SK-N-SH (cell line): ENCODE measurements around the gene EWSR1.

Experiments used
- EP300 ChIP-seq, 2 experiments: IDR thresholded peaks; 2 replicates each; pipeline versions ENCODE4 v1.4.0 to v1.6.1; 2012; ENCODE audit warnings: borderline replicate concordance in 1 of 2, low read depth in 1 of 2, low read length in 1 of 2
- FOXJ3 ChIP-seq: sonication (generic); formaldehyde crosslinking; IDR thresholded peaks from 2 replicates; pipeline ENCODE4 v1.5.1; 2020; ENCODE audit warnings: mild to moderate bottlenecking, missing genetic modification reagents
- GABPA ChIP-seq: IDR thresholded peaks from 2 replicates; pipeline ENCODE4 v1.4.0; 2012; ENCODE audit warnings: low read depth, mild to moderate bottlenecking
- GATA2 ChIP-seq: sonication (generic); formaldehyde crosslinking; IDR thresholded peaks from 2 replicates; pipeline ENCODE4 v1.5.0; 2020; ENCODE audit warnings: mild to moderate bottlenecking, missing genetic modification reagents
- MAX ChIP-seq: IDR thresholded peaks from 2 replicates; pipeline ENCODE4 v1.4.0; 2012; ENCODE audit warnings: low read depth
- MXI1 ChIP-seq: IDR thresholded peaks from 2 replicates; pipeline ENCODE4 v1.6.1; 2012; ENCODE audit warnings: mild to moderate bottlenecking, low read depth, low read length, improper control_type of control experiment
- POLR2AphosphoS5 ChIP-seq: IDR thresholded peaks from 2 replicates; pipeline ENCODE4 v1.6.1; 2012; ENCODE audit warnings: low read depth, low read length
- RCOR1 ChIP-seq: fragments of 150-350 bp; IDR thresholded peaks from 2 replicates; pipeline ENCODE4 v1.6.1; 2017; ENCODE audit warnings: antibody characterized with exemption, low read length
- RXRA ChIP-seq: IDR thresholded peaks from 2 replicates; pipeline ENCODE4 v1.4.0; 2012; ENCODE audit warnings: low read depth, mild to moderate bottlenecking, borderline replicate concordance
- SIN3A ChIP-seq: IDR thresholded peaks from 2 replicates; pipeline ENCODE4 v1.6.1; 2012; ENCODE audit warnings: low read depth, mild to moderate bottlenecking, low read length, moderate library complexity, borderline replicate concordance
- TCF12 ChIP-seq: IDR thresholded peaks from 2 replicates; pipeline ENCODE4 v1.4.0; 2012
- TF ChIP-seq, protein P1 (sequence below): IDR thresholded peaks from 2 replicates; pipeline ENCODE4 v1.4.0; 2012; ENCODE audit warnings: low read depth, borderline replicate concordance
- TF ChIP-seq, protein P2 (sequence below): fragments of 200-600 bp; sonication (generic); IDR thresholded peaks from 2 replicates; pipeline ENCODE4 v1.6.1; 2017; ENCODE audit warnings: antibody characterized with exemption, mild to moderate bottlenecking, moderate library complexity

DNA sequence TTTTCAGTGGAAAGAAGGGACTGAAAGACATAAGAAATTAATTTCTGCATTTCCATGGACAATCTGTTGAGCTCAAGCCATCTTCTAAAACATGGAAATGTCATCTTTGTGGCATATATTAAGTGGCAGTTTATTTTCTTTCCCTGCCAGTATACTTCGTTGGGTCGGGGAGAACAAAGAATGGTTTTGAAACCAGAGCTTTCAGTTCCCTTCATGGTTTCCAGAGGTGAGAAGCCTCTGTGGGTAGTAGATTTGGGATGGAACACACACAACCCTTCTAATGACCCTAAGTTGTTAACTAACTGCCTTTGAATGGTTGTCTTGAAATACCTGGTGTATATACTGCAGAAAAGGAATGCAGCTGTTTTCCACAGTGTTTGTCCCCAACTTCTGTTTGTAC lies 20.8 kb downstream of the EWSR1 start:
- TF ChIP-seq RCOR1, result no peak
- no peak for TF ChIP-seq RXRA
- no peak for TF ChIP-seq POLR2AphosphoS5
- no peak for TF ChIP-seq GATA2 (CRISPR knock-in tag)
- TF ChIP-seq, protein P1, sequence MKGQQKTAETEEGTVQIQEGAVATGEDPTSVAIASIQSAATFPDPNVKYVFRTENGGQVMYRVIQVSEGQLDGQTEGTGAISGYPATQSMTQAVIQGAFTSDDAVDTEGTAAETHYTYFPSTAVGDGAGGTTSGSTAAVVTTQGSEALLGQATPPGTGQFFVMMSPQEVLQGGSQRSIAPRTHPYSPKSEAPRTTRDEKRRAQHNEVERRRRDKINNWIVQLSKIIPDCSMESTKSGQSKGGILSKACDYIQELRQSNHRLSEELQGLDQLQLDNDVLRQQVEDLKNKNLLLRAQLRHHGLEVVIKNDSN, result no peak
- no peak for TF ChIP-seq MXI1
- TF ChIP-seq TCF12, result no peak
- no peak for TF ChIP-seq FOXJ3
- TF ChIP-seq, protein P2, sequence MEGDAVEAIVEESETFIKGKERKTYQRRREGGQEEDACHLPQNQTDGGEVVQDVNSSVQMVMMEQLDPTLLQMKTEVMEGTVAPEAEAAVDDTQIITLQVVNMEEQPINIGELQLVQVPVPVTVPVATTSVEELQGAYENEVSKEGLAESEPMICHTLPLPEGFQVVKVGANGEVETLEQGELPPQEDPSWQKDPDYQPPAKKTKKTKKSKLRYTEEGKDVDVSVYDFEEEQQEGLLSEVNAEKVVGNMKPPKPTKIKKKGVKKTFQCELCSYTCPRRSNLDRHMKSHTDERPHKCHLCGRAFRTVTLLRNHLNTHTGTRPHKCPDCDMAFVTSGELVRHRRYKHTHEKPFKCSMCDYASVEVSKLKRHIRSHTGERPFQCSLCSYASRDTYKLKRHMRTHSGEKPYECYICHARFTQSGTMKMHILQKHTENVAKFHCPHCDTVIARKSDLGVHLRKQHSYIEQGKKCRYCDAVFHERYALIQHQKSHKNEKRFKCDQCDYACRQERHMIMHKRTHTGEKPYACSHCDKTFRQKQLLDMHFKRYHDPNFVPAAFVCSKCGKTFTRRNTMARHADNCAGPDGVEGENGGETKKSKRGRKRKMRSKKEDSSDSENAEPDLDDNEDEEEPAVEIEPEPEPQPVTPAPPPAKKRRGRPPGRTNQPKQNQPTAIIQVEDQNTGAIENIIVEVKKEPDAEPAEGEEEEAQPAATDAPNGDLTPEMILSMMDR, result no peak
- no peak for TF ChIP-seq MAX
- no peak for TF ChIP-seq EP300 (IDR thresholded peaks at IDR 0.05; ENCODE audit: borderline replicate concordance in 1 of 2, low read depth in 1 of 2, low read length in 1 of 2)
- TF ChIP-seq GABPA, result no peak
- TF ChIP-seq SIN3A, result no peak
